GM04503 (cell line): ENCODE data around the gene TNFRSF4.
"Not testable (repeated sequence)": the region's sequence is repeated elsewhere in the genome, so short reads cannot be mapped to it uniquely, and the experiment has no call there.

Experiments used
- DNase-seq: peaks from one replicate; pipeline ENCODE4 v3.0.0-alpha.2; 2012; ENCODE audit warnings: low read depth

TNFRSF4 gene

GRCh38 chr1:1202831-1203560, 11.0 kb downstream of the TNFRSF4 start:
- DNase-seq, result no peak

- DNase-seq, result no peak
Observed at GRCh38 chr1:1200876-1201810, 12.8 kb downstream of the TNFRSF4 start.

GRCh38 chr1:1199961-1200875, 13.7 kb downstream of the TNFRSF4 start:
- DNase-seq, result no peak

- DNase-seq, result no peak
Observed at GRCh38 chr1:1199141-1199960, 14.6 kb downstream of the TNFRSF4 start.

GRCh38 chr1:1198423-1199140, 15.4 kb downstream of the TNFRSF4 start:
- DNase-seq, result no peak

GRCh38 chr1:1197551-1198422, 16.2 kb downstream of the TNFRSF4 start:
- no peak for DNase-seq

GRCh38 chr1:1197188-1197500, 16.8 kb downstream of the TNFRSF4 start:
- no peak for DNase-seq

GRCh38 chr1:1196431-1197187, 17.3 kb downstream of the TNFRSF4 start:
- no peak for DNase-seq

GRCh38 chr1:1195726-1196125, 18.2 kb downstream of the TNFRSF4 start:
- DNase-seq, result not testable (repeated sequence)

- DNase-seq, result no peak
Observed at GRCh38 chr1:1194723-1195122, 19.2 kb downstream of the TNFRSF4 start.

- no peak for DNase-seq
Observed at GRCh38 chr1:1191734-1192133, 22.2 kb downstream of the TNFRSF4 start.

GRCh38 chr1:1189111-1189510, 24.8 kb downstream of the TNFRSF4 start:
- no peak for DNase-seq

GRCh38 chr1:1187938-1188337, 26.0 kb downstream of the TNFRSF4 start:
- DNase-seq, result no peak

- DNase-seq, result no peak
Observed at GRCh38 chr1:1185101-1185765, 28.7 kb downstream of the TNFRSF4 start.

- DNase-seq, result no peak
Observed at GRCh38 chr1:1183833-1184775, 29.8 kb downstream of the TNFRSF4 start.

- DNase-seq, result no peak
Observed at GRCh38 chr1:1183221-1183747, 30.7 kb downstream of the TNFRSF4 start.
